ENCODE results near the gene MTHFS. TPM values are rescaled to one million over a fixed set of nuclear protein-coding genes. Genes with fewer than 3 reads are reported as not detected.
"Not testable (repeated sequence)": the region's sequence is repeated elsewhere in the genome, so short reads cannot be mapped to it uniquely, and the experiment has no call there.

Gene MTHFS
- total and polyA plus RNA-seq, 7 donors: 7.8 to 30.5 (median 16.2) TPM

DNA sequence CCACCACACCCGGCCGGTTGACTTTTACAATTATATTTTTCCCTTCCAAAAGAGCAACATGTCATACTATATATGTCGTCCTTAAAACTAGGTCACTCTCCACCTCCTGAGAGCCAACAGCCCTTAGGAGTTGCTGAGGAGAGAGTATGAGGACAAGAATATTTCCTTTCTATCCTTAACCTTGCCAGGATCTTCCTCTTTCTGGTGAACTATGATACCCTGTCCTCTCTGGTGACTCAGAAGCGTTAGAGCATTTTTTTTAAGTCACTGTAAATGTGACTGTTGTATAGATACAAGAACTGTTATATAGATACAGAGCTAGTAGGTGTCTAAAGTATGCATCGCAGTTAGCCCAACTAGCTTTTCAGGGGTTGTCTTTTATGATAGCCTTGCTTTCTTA lies 33.7 kb upstream of the MTHFS start:
- H3K27me3 ChIP-seq (ENCODE audit: insufficient read depth in 3 of 3, low read length in 2 of 3): peaks cover 0 to 18% (median 0%) of the 10 kb centered on the region in 3 donors
- no peak for TF ChIP-seq CTCF (IDR thresholded peaks at IDR 0.05)
- no peaks in the 10 kb centered on the region for H3K9me3 ChIP-seq
- H3K27ac ChIP-seq: no peak overlapping the region
- no peak overlapping the region for H3K4me3 ChIP-seq
- WGBS, 3 donors: 69 to 77% (median 76%) methylated on average over 5 of the region's 5 CpGs
- no peak for ATAC-seq
- DNase-seq: no peak
- no peaks in the 10 kb centered on the region for H3K36me3 ChIP-seq (ENCODE audit: insufficient read depth in 1 of 2, low read depth in 1 of 2)
- intact Hi-C loops (cut with DNase I): no loop called here
- no peaks in the 10 kb centered on the region for H3K4me1 ChIP-seq

DNA sequence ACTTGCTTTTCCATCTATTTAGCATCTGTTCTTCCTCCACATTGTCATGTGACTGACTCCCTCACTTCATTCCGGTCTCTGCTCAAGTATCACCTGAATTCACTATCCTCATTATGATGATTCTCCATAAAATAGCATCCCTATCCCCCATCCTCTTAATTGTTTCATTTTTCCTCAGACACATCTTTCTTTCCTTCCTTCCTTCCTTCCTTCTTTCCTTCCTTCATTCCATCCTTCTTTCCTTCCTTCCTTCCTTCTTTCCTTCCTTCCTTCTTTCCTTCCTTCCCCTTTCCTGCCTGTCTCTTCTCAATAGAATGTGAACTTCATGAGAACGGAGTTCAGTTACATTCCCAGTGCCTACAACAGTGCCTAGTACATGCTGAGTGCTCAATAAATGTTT lies 32.6 kb upstream of the MTHFS start:
- Histone ChIP-seq H3K27me3 (ENCODE audit: insufficient read depth in 3 of 3, low read length in 2 of 3) (peaks cover 0 to 15% (median 0%) of the 10 kb centered on the region in 3 donors), H3K4me3 (no peak overlapping the region), H3K27ac (no peak overlapping the region), H3K4me1 (no peaks in the 10 kb centered on the region), H3K9me3 (no peaks in the 10 kb centered on the region), H3K36me3 (ENCODE audit: insufficient read depth in 1 of 2, low read depth in 1 of 2) (no peaks in the 10 kb centered on the region)
- intact Hi-C loops (cut with DNase I): no loop called here
- no peak for TF ChIP-seq CTCF (IDR thresholded peaks at IDR 0.05)
- 78 to 82% (median 80%) methylated on average over 2 of the region's 2 CpGs for WGBS, 3 donors
- ATAC-seq (no peak), DNase-seq (no peak)

GRCh38 chr15:79926116-79926515 lies 29.3 kb upstream of the MTHFS start:
- H3K4me3 ChIP-seq; intact Hi-C loops (cut with DNase I); ATAC-seq; H3K9me3 ChIP-seq; H3K27me3 ChIP-seq (ENCODE audit: insufficient read depth in 3 of 3, low read length in 2 of 3); H3K4me1 ChIP-seq; H3K36me3 ChIP-seq (ENCODE audit: insufficient read depth in 1 of 2, low read depth in 1 of 2); H3K27ac ChIP-seq; DNase-seq: not testable (repeated sequence)
- WGBS, 3 donors: 94 to 98% (median 97%) methylated on average over 27 to 36 of the region's 36 CpGs

GRCh38 chr15:79924379-79924778 lies 27.6 kb upstream of the MTHFS start:
- DNase-seq (no peak), ATAC-seq (no peak)
- H3K36me3 ChIP-seq (ENCODE audit: insufficient read depth in 1 of 2, low read depth in 1 of 2): no peaks in the 10 kb centered on the region
- H3K4me1 ChIP-seq: no peaks in the 10 kb centered on the region
- H3K27me3 ChIP-seq (ENCODE audit: insufficient read depth in 3 of 3, low read length in 2 of 3): peaks cover 0 to 6% (median 0%) of the 10 kb centered on the region in 3 donors
- WGBS, 3 donors: 91 to 92% (median 92%) methylated on average over 24 of the region's 24 CpGs
- H3K27ac ChIP-seq: peak overlapping the region; percentile 91
- intact Hi-C loops (cut with DNase I): no loop called here
- peak overlapping the region; percentile 84 for H3K4me3 ChIP-seq
- TF ChIP-seq CTCF (IDR thresholded peaks at IDR 0.05): no peak
- H3K9me3 ChIP-seq: peaks cover 21% of the 10 kb centered on the region

- Histone ChIP-seq H3K4me3 (peak overlapping the region; percentile 84), H3K36me3 (ENCODE audit: insufficient read depth in 1 of 2, low read depth in 1 of 2) (no peaks in the 10 kb centered on the region), H3K27ac (peak overlapping the region; percentile 91), H3K27me3 (ENCODE audit: insufficient read depth in 3 of 3, low read length in 2 of 3) (no peaks in the 10 kb centered on the region), H3K4me1 (no peaks in the 10 kb centered on the region), H3K9me3 (peaks cover 29% of the 10 kb centered on the region)
- WGBS, 3 donors: 0 to 1% (median 1%) methylated on average over 62 to 68 of the region's 68 CpGs
- peak; percentile 98 to 99 (median 99) for ATAC-seq
- intact Hi-C loops (cut with DNase I): loop anchor here in 1 of 2 donors (2.0 kb wide), 1 partner anchor 27 kb away; the partner anchor contains the start of gene MTHFS
- TF ChIP-seq CTCF (IDR thresholded peaks at IDR 0.05): no peak
- DNase-seq: peak; percentile 93 to 94
Observed at GRCh38 chr15:79923515-79924169, 26.8 kb upstream of the MTHFS start.

All from psoas muscle (tissue), 8 donors.